ENCODE results near the gene TMEM131.

GRCh38 chr2:97965116-97965515 is 30.6 kb downstream of the TMEM131 start:
- TF ChIP-seq CTCF (IDR thresholded peaks at IDR 0.05) (no peak), POLR2A (IDR thresholded peaks at IDR 0.05) (no peak)

Measured in heart left ventricle (tissue), 13 donors.